T-helper 17 cell (primary cell): Measurements from ENCODE around the gene PLPP3. TPM values are rescaled to one million over a fixed set of nuclear protein-coding genes. Genes with fewer than 3 reads are reported as not detected.
A peak's percentile ranks its signal among the peaks of the same experiment; 100 is the strongest.

Experiments used
- ATAC-seq: fragments of 150-1000 bp; cut with Tn5 transposase; 2 replicates; pipeline ENCODE4 v1.10.0; 2021; ENCODE audit warnings: mild to moderate bottlenecking, moderate library complexity
- DNase-seq, 3 donors: peaks; one replicate each; pipeline versions ENCODE4 v3.0.0 to v3.0.0-alpha.2; 2020 to 2021
- H3K9me3 ChIP-seq: one replicate; pipeline ENCODE4 v1.7.0; 2013; ENCODE audit warnings: low read length, mild to moderate bottlenecking; ENCODE audit not compliant: control insufficient read depth, poor library complexity, severe bottlenecking
- H3K27ac Mint-ChIP-seq: one replicate; pipeline ENCODE4 v1.8.0; 2022; ENCODE audit warnings: mild to moderate bottlenecking, moderate library complexity, mixed read lengths
- H3K27me3 Mint-ChIP-seq: one replicate; pipeline ENCODE4 v1.8.0; 2022; ENCODE audit warnings: mixed read lengths
- H3K36me3 Mint-ChIP-seq: one replicate; pipeline ENCODE4 v1.8.0; 2022; ENCODE audit warnings: low read depth, mixed read lengths
- H3K4me1 Mint-ChIP-seq: one replicate; pipeline ENCODE4 v1.8.0; 2022; ENCODE audit warnings: mild to moderate bottlenecking, mixed read lengths
- H3K4me3 Mint-ChIP-seq: one replicate; pipeline ENCODE4 v1.8.0; 2022; ENCODE audit warnings: mild to moderate bottlenecking, moderate library complexity, mixed read lengths
- total RNA-seq, 4 donors: library from RNA in 2 of 4; stranded (reverse) in 2 of 4; gene quantifications; one replicate each; pipeline ENCODE4 v1.2.3 and lab custom pipeline; 2022 to 2026

Gene PLPP3
- total RNA-seq, 2 donors from 2014 or later: 0.52 TPM; not detected in 1

DNA sequence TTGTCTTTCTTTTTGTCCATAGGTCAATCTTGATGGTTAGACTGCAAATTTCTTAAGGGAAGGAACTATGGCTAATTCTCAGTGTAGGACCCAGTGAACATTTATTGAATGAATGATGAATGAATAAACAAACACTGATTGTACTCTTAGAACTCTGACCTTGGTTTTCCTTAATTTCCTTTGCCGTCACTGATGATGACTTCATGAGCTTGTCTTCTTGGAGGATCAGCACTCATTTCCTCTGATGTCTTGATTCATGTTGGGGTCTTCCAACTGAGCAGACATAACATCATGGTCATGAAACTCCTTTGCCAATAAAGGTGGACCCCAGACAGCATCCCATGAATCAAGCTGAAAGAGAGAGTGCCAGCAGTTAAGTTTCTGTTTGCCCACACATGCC lies 96.3 kb downstream of the PLPP3 start:
- peaks cover 4% of the 10 kb centered on the region for H3K36me3 Mint-ChIP-seq
- H3K4me1 Mint-ChIP-seq: no peaks in the 10 kb centered on the region
- H3K9me3 ChIP-seq: no peaks in the 10 kb centered on the region
- DNase-seq: no peak
- no peak overlapping the region for H3K27ac Mint-ChIP-seq
- peaks cover 24% of the 10 kb centered on the region for H3K27me3 Mint-ChIP-seq
- no peak overlapping the region for H3K4me3 Mint-ChIP-seq
- no peak for ATAC-seq

GRCh38 chr1:56482486-56482885 lies 96.9 kb downstream of the PLPP3 start:
- Mint-ChIP-seq H3K27ac (no peak overlapping the region), H3K4me1 (no peaks in the 10 kb centered on the region), H3K27me3 (peaks cover 24% of the 10 kb centered on the region), H3K4me3 (no peak overlapping the region), H3K36me3 (peaks cover 4% of the 10 kb centered on the region)
- H3K9me3 ChIP-seq: no peaks in the 10 kb centered on the region
- ATAC-seq: no peak
- no peak for DNase-seq

DNA sequence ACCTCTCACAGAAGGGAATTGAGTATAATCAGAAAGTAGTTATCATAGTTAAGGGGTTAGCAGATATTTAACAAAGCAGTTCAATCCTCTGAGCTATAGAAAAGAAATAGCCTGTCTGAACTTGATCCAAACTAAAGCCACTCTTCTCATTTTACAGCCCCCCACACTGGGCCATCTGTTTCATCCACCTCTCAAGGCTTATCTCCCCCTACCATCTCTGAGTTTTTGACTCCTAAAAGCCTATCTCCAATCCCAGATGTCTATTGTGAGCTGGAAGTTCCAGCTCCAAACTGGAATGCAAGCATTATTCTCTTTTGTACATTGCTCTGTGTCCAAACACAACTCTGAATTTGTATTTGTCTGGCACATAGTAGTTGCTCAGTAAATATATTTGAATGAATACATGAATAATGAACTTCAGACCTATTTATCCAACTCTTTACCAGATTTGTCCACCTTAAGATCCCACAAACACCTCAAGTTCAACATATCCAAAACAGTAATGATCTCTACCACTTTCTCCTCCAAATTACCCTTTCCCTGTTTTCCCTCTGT lies 98.1 kb downstream of the PLPP3 start:
- Mint-ChIP-seq H3K36me3 (peaks cover 6% of the 10 kb centered on the region), H3K4me3 (no peak overlapping the region), H3K27ac (no peak overlapping the region), H3K4me1 (no peaks in the 10 kb centered on the region), H3K27me3 (peaks cover 36% of the 10 kb centered on the region)
- DNase-seq (no peak), ATAC-seq (no peak)
- H3K9me3 ChIP-seq: no peaks in the 10 kb centered on the region

DNA sequence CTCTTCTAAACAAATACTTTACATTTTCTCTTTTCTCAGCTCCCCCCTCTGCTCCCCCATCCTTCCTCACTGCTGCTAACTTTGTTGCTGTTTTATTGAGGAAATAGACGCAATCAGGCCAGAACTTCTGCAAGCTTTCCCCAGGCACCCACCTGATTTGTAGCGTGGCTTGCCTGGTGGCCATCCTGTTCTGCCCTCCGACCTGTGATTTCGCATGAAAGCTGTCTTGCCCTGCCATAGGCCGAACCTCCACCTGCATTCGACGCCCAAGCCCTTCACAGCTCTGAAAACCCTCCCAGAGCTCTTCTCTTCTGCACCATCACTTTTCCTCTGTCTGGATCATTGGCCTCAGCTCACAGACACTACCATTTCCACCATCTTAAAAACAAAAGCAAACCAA lies 100.6 kb downstream of the PLPP3 start:
- Mint-ChIP-seq H3K27ac (no peak overlapping the region), H3K36me3 (peaks cover 6% of the 10 kb centered on the region)

DNA sequence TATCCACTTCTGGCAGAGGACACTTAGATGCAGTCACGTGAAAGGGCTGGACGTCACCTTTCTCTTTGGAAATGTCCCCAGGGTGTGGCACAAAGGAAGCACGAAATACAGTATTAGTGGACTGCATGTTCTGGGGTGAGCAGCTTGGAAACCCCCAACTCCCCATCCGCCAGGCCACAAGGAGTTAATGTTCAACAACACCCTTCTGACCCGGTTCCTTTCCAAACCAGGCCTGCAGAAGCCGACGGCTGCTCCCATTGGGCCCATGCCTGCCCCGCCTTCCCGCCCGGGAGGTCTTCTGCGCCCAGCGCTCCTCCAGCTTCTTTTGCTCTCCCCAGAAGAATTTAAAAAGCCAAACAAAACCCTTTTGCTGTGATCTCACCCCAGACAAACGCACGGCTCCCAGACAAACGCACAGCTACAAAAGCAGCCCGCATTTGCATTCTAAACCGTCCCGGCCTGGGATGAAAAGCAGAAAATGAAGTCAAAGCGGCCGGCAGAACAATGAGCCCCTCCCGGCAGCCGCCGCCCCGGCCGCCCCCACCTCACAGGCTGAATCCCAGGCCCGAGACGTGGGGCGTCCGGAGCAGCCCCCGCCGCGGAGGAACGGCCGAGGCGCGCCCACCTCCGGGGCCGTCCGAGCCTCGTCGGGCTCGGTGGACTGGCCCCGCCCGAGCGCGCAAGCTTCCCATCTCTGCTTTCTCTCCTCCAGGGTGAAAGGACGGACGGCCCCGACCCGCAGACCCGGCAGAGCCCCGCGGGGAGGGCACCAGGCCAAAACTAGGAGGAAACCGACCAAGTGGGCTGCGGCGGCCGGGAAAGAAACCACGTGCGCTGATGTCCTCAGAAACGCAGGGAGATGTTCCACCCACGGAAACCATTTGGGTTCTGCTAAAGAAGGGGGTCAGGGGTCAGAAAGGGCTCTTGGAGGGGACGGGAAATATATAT lies 101.9 kb downstream of the PLPP3 start:
- peaks cover 6% of the 10 kb centered on the region for H3K36me3 Mint-ChIP-seq
- ATAC-seq: no peak
- no peaks in the 10 kb centered on the region for H3K4me1 Mint-ChIP-seq
- no peak overlapping the region for H3K27ac Mint-ChIP-seq
- peaks cover 44% of the 10 kb centered on the region for H3K27me3 Mint-ChIP-seq
- peak overlapping the region; percentile 56 for H3K4me3 Mint-ChIP-seq
- no peak for DNase-seq
- H3K9me3 ChIP-seq: no peaks in the 10 kb centered on the region

More for the DNA sequence above, 100.6 kb downstream of the PLPP3 start:
- no peaks in the 10 kb centered on the region for H3K9me3 ChIP-seq
- Mint-ChIP-seq H3K4me3 (no peak overlapping the region), H3K27me3 (peaks cover 44% of the 10 kb centered on the region), H3K4me1 (no peaks in the 10 kb centered on the region)
- ATAC-seq (no peak), DNase-seq (no peak)

- no peaks in the 10 kb centered on the region for H3K9me3 ChIP-seq
- Mint-ChIP-seq H3K27ac (no peak overlapping the region), H3K36me3 (peaks cover 3% of the 10 kb centered on the region), H3K4me1 (no peaks in the 10 kb centered on the region), H3K4me3 (no peak overlapping the region), H3K27me3 (peaks cover 27% of the 10 kb centered on the region)
- ATAC-seq (no peak), DNase-seq (no peak)
Observed at GRCh38 chr1:56473582-56474270, 105.6 kb downstream of the PLPP3 start.

- Mint-ChIP-seq H3K27me3 (peaks cover 24% of the 10 kb centered on the region), H3K36me3 (peaks cover 2% of the 10 kb centered on the region), H3K4me1 (no peaks in the 10 kb centered on the region), H3K27ac (no peak overlapping the region), H3K4me3 (no peak overlapping the region)
- DNase-seq (no peak), ATAC-seq (peak; percentile 45)
- H3K9me3 ChIP-seq: no peaks in the 10 kb centered on the region
Observed at GRCh38 chr1:56472860-56473259, 106.5 kb downstream of the PLPP3 start.

DNA sequence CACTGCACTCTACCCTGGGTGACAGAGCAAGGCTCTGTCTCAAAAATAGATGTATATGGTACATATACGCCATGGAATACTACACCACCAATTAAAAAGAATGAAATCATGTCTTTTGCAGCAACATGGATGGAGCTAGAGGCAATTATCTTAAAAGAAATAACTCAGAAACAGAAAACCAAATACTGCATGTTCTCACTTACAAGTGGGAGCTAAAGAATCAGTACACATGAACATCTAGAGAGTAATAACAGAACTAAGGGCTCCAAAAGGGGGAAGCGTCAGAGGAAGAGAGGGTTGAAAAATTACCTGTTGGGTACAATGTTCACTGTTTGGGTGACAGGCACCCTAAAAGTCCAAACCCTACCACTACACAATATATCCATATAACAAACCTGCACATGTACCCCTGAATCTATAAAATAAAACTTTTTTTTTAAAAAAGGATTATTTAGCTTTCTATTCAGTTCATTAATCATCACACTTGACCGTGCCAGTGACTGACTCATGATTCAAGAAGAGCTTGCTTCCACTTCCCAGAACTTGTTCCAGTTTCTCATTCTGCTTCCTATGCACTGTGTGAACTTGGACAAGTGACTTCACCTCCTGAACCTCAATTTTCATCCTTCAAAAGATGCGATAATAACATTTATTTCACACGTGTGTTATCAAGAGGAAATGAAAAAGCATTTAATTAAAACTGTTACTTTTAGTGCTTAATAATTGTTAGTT lies 109.6 kb downstream of the PLPP3 start:
- DNase-seq: no peak

GRCh38 chr1:56468518-56468917 lies 110.8 kb downstream of the PLPP3 start:
- no peaks in the 10 kb centered on the region for H3K9me3 ChIP-seq
- no peaks in the 10 kb centered on the region for H3K36me3 Mint-ChIP-seq
- H3K4me3 Mint-ChIP-seq: no peak overlapping the region
- ATAC-seq (no peak), DNase-seq (no peak)
- no peak overlapping the region for H3K27ac Mint-ChIP-seq
- H3K4me1 Mint-ChIP-seq: no peaks in the 10 kb centered on the region
- peaks cover 5% of the 10 kb centered on the region for H3K27me3 Mint-ChIP-seq

More for the DNA sequence above, 109.6 kb downstream of the PLPP3 start:
- Mint-ChIP-seq H3K4me3 (no peak overlapping the region), H3K36me3 (no peaks in the 10 kb centered on the region), H3K4me1 (no peaks in the 10 kb centered on the region), H3K27me3 (peaks cover 5% of the 10 kb centered on the region), H3K27ac (no peak overlapping the region)
- no peaks in the 10 kb centered on the region for H3K9me3 ChIP-seq
- ATAC-seq: no peak

DNA sequence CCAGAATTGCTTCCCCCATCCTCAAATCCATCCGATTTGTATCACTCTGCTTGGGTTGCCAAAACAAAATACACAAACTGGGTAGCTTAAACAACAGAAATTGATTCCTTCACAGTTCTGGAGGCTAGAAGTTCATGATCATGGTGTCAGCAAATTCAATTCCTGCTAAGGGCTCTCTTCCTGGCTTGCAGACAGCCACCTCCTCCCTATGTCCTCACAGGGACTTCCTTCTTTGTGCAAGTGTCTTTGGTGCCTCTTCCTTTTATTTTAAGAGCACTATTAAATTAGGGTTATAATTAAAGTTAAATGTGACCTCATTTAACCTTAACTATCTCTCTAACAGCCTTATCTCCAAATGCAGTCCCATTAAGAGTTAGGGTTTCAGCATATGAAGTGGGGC lies 112.8 kb downstream of the PLPP3 start:
- H3K4me1 Mint-ChIP-seq: no peaks in the 10 kb centered on the region
- H3K36me3 Mint-ChIP-seq: no peaks in the 10 kb centered on the region
- H3K4me3 Mint-ChIP-seq: no peak overlapping the region
- ATAC-seq: no peak
- H3K27ac Mint-ChIP-seq: no peak overlapping the region
- no peaks in the 10 kb centered on the region for H3K9me3 ChIP-seq
- peaks cover 5% of the 10 kb centered on the region for H3K27me3 Mint-ChIP-seq
- DNase-seq: no peak

GRCh38 chr1:56464294-56464693 lies 115.1 kb downstream of the PLPP3 start:
- Mint-ChIP-seq H3K4me1 (no peaks in the 10 kb centered on the region), H3K36me3 (no peaks in the 10 kb centered on the region), H3K4me3 (no peak overlapping the region), H3K27me3 (peaks cover 5% of the 10 kb centered on the region), H3K27ac (no peak overlapping the region)
- H3K9me3 ChIP-seq: no peaks in the 10 kb centered on the region
- DNase-seq: no peak
- ATAC-seq: no peak

- no peaks in the 10 kb centered on the region for H3K9me3 ChIP-seq
- H3K27ac Mint-ChIP-seq: no peak overlapping the region
- no peak overlapping the region for H3K4me3 Mint-ChIP-seq
- H3K27me3 Mint-ChIP-seq: no peaks in the 10 kb centered on the region
- ATAC-seq: no peak
- no peaks in the 10 kb centered on the region for H3K36me3 Mint-ChIP-seq
- DNase-seq: no peak
- H3K4me1 Mint-ChIP-seq: no peaks in the 10 kb centered on the region
Observed at GRCh38 chr1:56463376-56463775, 116.0 kb downstream of the PLPP3 start.

GRCh38 chr1:56462209-56462608 lies 117.2 kb downstream of the PLPP3 start:
- Mint-ChIP-seq H3K27ac (no peak overlapping the region), H3K4me3 (no peak overlapping the region), H3K4me1 (no peaks in the 10 kb centered on the region), H3K36me3 (no peaks in the 10 kb centered on the region), H3K27me3 (no peaks in the 10 kb centered on the region)
- DNase-seq: no peak
- no peaks in the 10 kb centered on the region for H3K9me3 ChIP-seq
- ATAC-seq: no peak
